PC-9 (cell line): ENCODE measurements around the gene RMI1. TPM values are rescaled to one million over a fixed set of nuclear protein-coding genes. Genes with fewer than 3 reads are reported as not detected.

Experiments used
- BruUV-seq: library from RNA; stranded (reverse); fragments of 400-500 nt; replicated peaks from 2 replicates; lab custom pipeline; 2021; lab: Mats Ljungman, UMichigan
- CTCF ChIA-PET: fragments of 300-600 bp; sonication (Branson Sonifier 250); formaldehyde crosslinking; loops from one replicate; lab custom pipeline; 2022; ENCODE audit warnings: antibody characterized with exemption; lab: Charles Lee
- POLR2A ChIA-PET: fragments of 300-600 bp; sonication (Branson Sonifier 250); formaldehyde crosslinking; loops from one replicate; lab custom pipeline; 2022; ENCODE audit warnings: antibody characterized with exemption; ENCODE audit not compliant: unreplicated experiment; lab: Charles Lee
- DNase-seq, 2 experiments: peaks; one replicate each; pipeline versions ENCODE4 v3.0.0 to v3.0.0-alpha.2; 2015 to 2022; ENCODE audit warnings: mixed read lengths in 1 of 2
- H2AFZ ChIP-seq: fragments of 200-600 bp; sonication (generic); 2 replicates; pipeline ENCODE4 v1.8.1; 2017; ENCODE audit warnings: antibody characterized with exemption
- H3F3A ChIP-seq: fragments of 200-600 bp; sonication (generic); 2 replicates; pipeline ENCODE4 v1.8.1; 2017; ENCODE audit warnings: antibody characterized with exemption, mild to moderate bottlenecking, low read depth; ENCODE audit not compliant: insufficient read depth
- H3K27ac ChIP-seq: fragments of 200-600 bp; sonication (generic); 2 replicates; pipeline ENCODE4 v1.6.1; 2016; ENCODE audit warnings: mixed run types
- H3K27me3 ChIP-seq: fragments of 200-600 bp; sonication (generic); 2 replicates; pipeline ENCODE4 v1.6.1; 2016; ENCODE audit warnings: low read depth, mixed run types; ENCODE audit not compliant: insufficient read depth
- H3K36me3 ChIP-seq: fragments of 200-600 bp; sonication (generic); 2 replicates; pipeline ENCODE4 v1.6.1; 2016; ENCODE audit warnings: low read depth, mixed run types
- H3K4me1 ChIP-seq: fragments of 200-600 bp; sonication (generic); replicated peaks from 2 replicates; pipeline ENCODE4 v1.6.1; 2016; ENCODE audit warnings: mixed run types; ENCODE audit not compliant: insufficient read depth
- H3K4me2 ChIP-seq: fragments of 200-600 bp; sonication (generic); 2 replicates; pipeline ENCODE4 v1.6.1; 2017; ENCODE audit warnings: mixed run types
- H3K4me3 ChIP-seq: fragments of 200-600 bp; sonication (generic); 2 replicates; pipeline ENCODE4 v1.6.1; 2016; ENCODE audit warnings: mixed run types
- H3K79me2 ChIP-seq: fragments of 200-600 bp; sonication (generic); 2 replicates; pipeline ENCODE4 v1.6.1; 2017; ENCODE audit warnings: low read depth, mixed run types
- H3K9me2 ChIP-seq: fragments of 200-600 bp; sonication (generic); 2 replicates; pipeline ENCODE4 v1.8.1; 2017; ENCODE audit warnings: mild to moderate bottlenecking; ENCODE audit not compliant: insufficient read depth
- H3K9me3 ChIP-seq: fragments of 200-600 bp; sonication (generic); 2 replicates; pipeline ENCODE4 v1.8.1; 2016; ENCODE audit warnings: low read depth; ENCODE audit not compliant: insufficient read depth
- H4K20me1 ChIP-seq: fragments of 200-600 bp; sonication (generic); 2 replicates; pipeline ENCODE4 v1.8.1; 2017; ENCODE audit not compliant: insufficient read depth
- CTCF ChIP-seq: fragments of 200-600 bp; sonication (generic); conservative IDR thresholded peaks from 2 replicates; pipeline ENCODE4 v1.6.1; 2017; ENCODE audit warnings: mixed run types, antibody characterized with exemption, mild to moderate bottlenecking, moderate library complexity
- EZH2 ChIP-seq: fragments of 200-600 bp; sonication (generic); IDR thresholded peaks from 2 replicates; pipeline ENCODE4 v1.8.0; 2017; ENCODE audit warnings: antibody characterized with exemption, low read depth
- intact Hi-C: fragments of 100-400 bp; cut with micrococcal nuclease; formaldehyde crosslinking; loops from one replicate; pipeline ENCODE4 v1.10.0; 2022; ENCODE audit not compliant: unreplicated experiment
- total RNA-seq: library from RNA; stranded (reverse); gene quantifications from 2 replicates; pipeline ENCODE4 v1.2.3, GENCODE V29; 2021

Gene RMI1
- total RNA-seq, 1 experiment from 2014 or later, result 19.2 TPM

- BruUV-seq, result no TSS peak
- Histone ChIP-seq H3K4me3 (no peak overlapping the region), H3K4me2 (no peak overlapping the region), H3K9me3 (no peaks in the 10 kb centered on the region), H3K4me1 (peaks cover 42% of the 10 kb centered on the region), H2AFZ (no peak overlapping the region), H3K9me2 (no peaks in the 10 kb centered on the region), H3F3A (peaks cover 58% of the 10 kb centered on the region), H3K36me3 (no peaks in the 10 kb centered on the region), H3K79me2 (no peaks in the 10 kb centered on the region), H4K20me1 (no peaks in the 10 kb centered on the region), H3K27ac (no peak overlapping the region), H3K27me3 (no peaks in the 10 kb centered on the region)
- ChIA-PET POLR2A (no interaction called here), CTCF (no interaction called here)
- intact Hi-C loops, result no loop called here
- DNase-seq, result no peak
- TF ChIP-seq CTCF, result no peak
- TF ChIP-seq EZH2, result no peak
Observed at GRCh38 chr9:83960991-83961390, 19.6 kb upstream of the RMI1 start.

GRCh38 chr9:83962165-83962564 lies 18.4 kb upstream of the RMI1 start:
- Histone ChIP-seq H3F3A (peaks cover 67% of the 10 kb centered on the region), H3K4me1 (peaks cover 36% of the 10 kb centered on the region), H3K79me2 (no peaks in the 10 kb centered on the region), H3K4me3 (no peak overlapping the region), H3K27ac (peak overlapping the region; percentile 86), H2AFZ (0 out of 2 replicates have a peak overlapping the region, but pooled peaks have one; percentile 18), H3K9me2 (no peaks in the 10 kb centered on the region), H3K4me2 (peak overlapping the region; percentile 39), H3K9me3 (no peaks in the 10 kb centered on the region), H4K20me1 (0 out of 2 replicates have a peak, but pooled peaks cover 4% of the 10 kb centered on the region), H3K36me3 (0 out of 2 replicates have a peak, but pooled peaks cover 2% of the 10 kb centered on the region), H3K27me3 (no peaks in the 10 kb centered on the region)
- no TSS peak for BruUV-seq
- intact Hi-C loops, result no loop called here
- ChIA-PET CTCF (no interaction called here), POLR2A (interaction anchor here (0.6 to 0.8 kb wide), 2 partner anchors 42 to 274 kb away, joined by 3 to 5 read pairs; no protein-coding TSS in a partner anchor)
- no peak for TF ChIP-seq EZH2
- no peak for TF ChIP-seq CTCF
- peak in 1 of 2 experiments; percentile 81 for DNase-seq

- Histone ChIP-seq H3K4me2 (no peak overlapping the region), H3K79me2 (no peaks in the 10 kb centered on the region), H4K20me1 (peaks cover 28% of the 10 kb centered on the region), H3K9me3 (no peaks in the 10 kb centered on the region), H2AFZ (no peak overlapping the region), H3K9me2 (no peaks in the 10 kb centered on the region), H3K27me3 (no peaks in the 10 kb centered on the region), H3K27ac (peak overlapping the region; percentile 73), H3F3A (peaks cover 68% of the 10 kb centered on the region), H3K36me3 (peaks cover 17% of the 10 kb centered on the region), H3K4me3 (no peak overlapping the region), H3K4me1 (peaks cover 21% of the 10 kb centered on the region)
- TF ChIP-seq CTCF, result no peak
- no peak for TF ChIP-seq EZH2
- intact Hi-C loops, result no loop called here
- POLR2A ChIA-PET, result no interaction called here
- BruUV-seq, result no TSS peak
- CTCF ChIA-PET, result no interaction called here
- DNase-seq, result no peak
Observed at GRCh38 chr9:83964973-83965349, 15.6 kb upstream of the RMI1 start.
